SU-DHL-6 (cell line): ENCODE data around the gene SUN3.

ENCODE experiments used
- EZH2phosphoT487 ChIP-seq: fragments of 200-600 bp; sonication (generic), shearing (Covaris generic); conservative IDR thresholded peaks from 2 replicates; pipeline ENCODE4 v1.6.1; 2018; ENCODE audit warnings: mild to moderate bottlenecking, antibody characterized with exemption, low read length, moderate library complexity, mixed read lengths
- TF ChIP-seq, protein P1 (sequence below): fragments of 200-600 bp; sonication (generic); IDR thresholded peaks from one replicate; pipeline ENCODE4 v1.5.1; 2017; ENCODE audit warnings: antibody characterized with exemption, mild to moderate bottlenecking, low read length, moderate library complexity; ENCODE audit not compliant: insufficient read depth, poor library complexity, severe bottlenecking

DNA sequence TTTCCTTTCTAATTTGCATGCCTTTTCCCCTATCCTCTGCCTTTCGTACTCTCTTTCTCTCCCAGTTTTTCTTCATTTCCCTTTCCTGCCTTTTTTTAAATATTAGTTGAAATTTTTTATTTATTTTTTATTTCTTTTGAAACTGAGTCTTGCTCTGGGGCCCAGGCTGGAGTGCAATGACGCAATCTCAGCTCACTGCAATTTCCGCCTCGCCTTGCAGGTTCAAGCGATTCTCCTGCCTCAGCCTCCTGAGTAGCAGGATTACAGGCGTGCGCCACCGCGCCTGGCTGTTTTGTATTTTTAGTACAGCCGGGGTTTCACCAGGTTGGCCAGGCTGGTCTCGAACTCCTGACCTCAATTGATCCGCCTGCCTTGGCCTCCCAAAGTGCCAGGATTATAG, 29.5 kb downstream of the SUN3 start:
- TF ChIP-seq, protein P1, sequence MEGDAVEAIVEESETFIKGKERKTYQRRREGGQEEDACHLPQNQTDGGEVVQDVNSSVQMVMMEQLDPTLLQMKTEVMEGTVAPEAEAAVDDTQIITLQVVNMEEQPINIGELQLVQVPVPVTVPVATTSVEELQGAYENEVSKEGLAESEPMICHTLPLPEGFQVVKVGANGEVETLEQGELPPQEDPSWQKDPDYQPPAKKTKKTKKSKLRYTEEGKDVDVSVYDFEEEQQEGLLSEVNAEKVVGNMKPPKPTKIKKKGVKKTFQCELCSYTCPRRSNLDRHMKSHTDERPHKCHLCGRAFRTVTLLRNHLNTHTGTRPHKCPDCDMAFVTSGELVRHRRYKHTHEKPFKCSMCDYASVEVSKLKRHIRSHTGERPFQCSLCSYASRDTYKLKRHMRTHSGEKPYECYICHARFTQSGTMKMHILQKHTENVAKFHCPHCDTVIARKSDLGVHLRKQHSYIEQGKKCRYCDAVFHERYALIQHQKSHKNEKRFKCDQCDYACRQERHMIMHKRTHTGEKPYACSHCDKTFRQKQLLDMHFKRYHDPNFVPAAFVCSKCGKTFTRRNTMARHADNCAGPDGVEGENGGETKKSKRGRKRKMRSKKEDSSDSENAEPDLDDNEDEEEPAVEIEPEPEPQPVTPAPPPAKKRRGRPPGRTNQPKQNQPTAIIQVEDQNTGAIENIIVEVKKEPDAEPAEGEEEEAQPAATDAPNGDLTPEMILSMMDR: no peak
- no peak for TF ChIP-seq EZH2phosphoT487
